Skeletal muscle satellite cell (primary cell): Measurements from ENCODE around the gene NCKAP5.

Source experiments
- H3K27me3 ChIP-seq: 2 replicates; pipeline ENCODE4 v1.7.0; 2013; ENCODE audit warnings: low read length; ENCODE audit not compliant: control insufficient read depth, insufficient read depth
- H3K36me3 ChIP-seq: 2 replicates; pipeline ENCODE4 v1.7.0; 2013; ENCODE audit warnings: mild to moderate bottlenecking, control low read depth, low read length; ENCODE audit not compliant: insufficient read depth
- H3K4me1 ChIP-seq: 2 replicates; pipeline ENCODE4 v1.7.0; 2013; ENCODE audit warnings: low read length; ENCODE audit not compliant: control insufficient read depth, insufficient read depth
- H3K4me2 ChIP-seq: 2 replicates; pipeline ENCODE4 v1.7.0; 2013; ENCODE audit warnings: mild to moderate bottlenecking, low read length
- H3K4me3 ChIP-seq: 2 replicates; pipeline ENCODE4 v1.7.0; 2013; ENCODE audit warnings: low read length
- H3K9ac ChIP-seq: 2 replicates; pipeline ENCODE4 v1.7.0; 2013; ENCODE audit warnings: mild to moderate bottlenecking, low read depth, low read length, moderate library complexity
- H3K9me3 ChIP-seq: replicated peaks from 2 replicates; pipeline ENCODE4 v1.7.0; 2013; ENCODE audit warnings: mild to moderate bottlenecking, control low read depth, low read length

The NCKAP5 gene

GRCh38 chr2:132697556-132698205 is 870.6 kb downstream of the NCKAP5 start:
- Histone ChIP-seq H3K9me3 (no peaks in the 10 kb centered on the region), H3K4me1 (no peaks in the 10 kb centered on the region), H3K36me3 (no peaks in the 10 kb centered on the region), H3K4me3 (no peak overlapping the region), H3K9ac (no peak overlapping the region), H3K27me3 (no peaks in the 10 kb centered on the region), H3K4me2 (no peak overlapping the region)

GRCh38 chr2:132692816-132693215 is 875.4 kb downstream of the NCKAP5 start:
- no peaks in the 10 kb centered on the region for H3K9me3 ChIP-seq

GRCh38 chr2:132691556-132691955 is 876.7 kb downstream of the NCKAP5 start:
- no peaks in the 10 kb centered on the region for H3K9me3 ChIP-seq
- H3K36me3 ChIP-seq = no peaks in the 10 kb centered on the region
- no peaks in the 10 kb centered on the region for H3K27me3 ChIP-seq
- no peaks in the 10 kb centered on the region for H3K4me1 ChIP-seq
- H3K4me2 ChIP-seq = no peak overlapping the region
- H3K4me3 ChIP-seq = no peak overlapping the region
- no peak overlapping the region for H3K9ac ChIP-seq

More at GRCh38 chr2:132692816-132693215, 875.4 kb downstream of the NCKAP5 start:
- no peaks in the 10 kb centered on the region for H3K36me3 ChIP-seq
- no peak overlapping the region for H3K4me2 ChIP-seq
- no peaks in the 10 kb centered on the region for H3K27me3 ChIP-seq
- no peak overlapping the region for H3K9ac ChIP-seq
- H3K4me1 ChIP-seq = no peaks in the 10 kb centered on the region
- no peak overlapping the region for H3K4me3 ChIP-seq

GRCh38 chr2:132690664-132691303 is 877.5 kb downstream of the NCKAP5 start:
- no peaks in the 10 kb centered on the region for H3K4me1 ChIP-seq
- H3K4me3 ChIP-seq = no peak overlapping the region
- no peak overlapping the region for H3K4me2 ChIP-seq
- H3K36me3 ChIP-seq = no peaks in the 10 kb centered on the region
- H3K27me3 ChIP-seq = no peaks in the 10 kb centered on the region
- no peak overlapping the region for H3K9ac ChIP-seq
- no peaks in the 10 kb centered on the region for H3K9me3 ChIP-seq

- Histone ChIP-seq H3K27me3 (no peaks in the 10 kb centered on the region), H3K9ac (no peak overlapping the region), H3K4me2 (no peak overlapping the region), H3K9me3 (no peaks in the 10 kb centered on the region), H3K36me3 (no peaks in the 10 kb centered on the region), H3K4me3 (no peak overlapping the region), H3K4me1 (no peaks in the 10 kb centered on the region)
Measured at GRCh38 chr2:132681766-132682165, 886.5 kb downstream of the NCKAP5 start.

- Histone ChIP-seq H3K4me3 (no peak overlapping the region), H3K9ac (no peak overlapping the region), H3K9me3 (no peaks in the 10 kb centered on the region), H3K4me2 (no peak overlapping the region), H3K4me1 (no peaks in the 10 kb centered on the region), H3K27me3 (no peaks in the 10 kb centered on the region), H3K36me3 (no peaks in the 10 kb centered on the region)
Measured at GRCh38 chr2:132680544-132680943, 887.7 kb downstream of the NCKAP5 start.

- H3K9ac ChIP-seq = no peak overlapping the region
- no peaks in the 10 kb centered on the region for H3K27me3 ChIP-seq
- H3K4me2 ChIP-seq = no peak overlapping the region
- no peak overlapping the region for H3K4me3 ChIP-seq
- no peaks in the 10 kb centered on the region for H3K36me3 ChIP-seq
- H3K9me3 ChIP-seq = no peaks in the 10 kb centered on the region
- no peaks in the 10 kb centered on the region for H3K4me1 ChIP-seq
Measured at GRCh38 chr2:132678483-132678882, 889.8 kb downstream of the NCKAP5 start.

GRCh38 chr2:132677661-132678060 is 890.6 kb downstream of the NCKAP5 start:
- Histone ChIP-seq H3K27me3 (no peaks in the 10 kb centered on the region), H3K36me3 (no peaks in the 10 kb centered on the region), H3K4me1 (no peaks in the 10 kb centered on the region), H3K9ac (no peak overlapping the region), H3K4me2 (no peak overlapping the region), H3K4me3 (no peak overlapping the region), H3K9me3 (no peaks in the 10 kb centered on the region)

- no peaks in the 10 kb centered on the region for H3K4me1 ChIP-seq
- H3K9me3 ChIP-seq = no peaks in the 10 kb centered on the region
- H3K9ac ChIP-seq = no peak overlapping the region
- H3K36me3 ChIP-seq = no peaks in the 10 kb centered on the region
- H3K4me2 ChIP-seq = no peak overlapping the region
- no peak overlapping the region for H3K4me3 ChIP-seq
- no peaks in the 10 kb centered on the region for H3K27me3 ChIP-seq
Measured at GRCh38 chr2:132676999-132677398, 891.3 kb downstream of the NCKAP5 start.

- Histone ChIP-seq H3K36me3 (no peaks in the 10 kb centered on the region), H3K4me2 (peak overlapping the region; percentile 84), H3K27me3 (peaks cover 49% of the 10 kb centered on the region), H3K4me1 (peaks cover 24% of the 10 kb centered on the region), H3K9ac (no peak overlapping the region), H3K9me3 (no peaks in the 10 kb centered on the region), H3K4me3 (peak overlapping the region; percentile 58)
Measured at GRCh38 chr2:132671151-132671835, 897.0 kb downstream of the NCKAP5 start.

- H3K4me2 ChIP-seq = peak overlapping the region; percentile 84
- peaks cover 24% of the 10 kb centered on the region for H3K4me1 ChIP-seq
- H3K4me3 ChIP-seq = peak overlapping the region; percentile 58
- H3K36me3 ChIP-seq = no peaks in the 10 kb centered on the region
- H3K27me3 ChIP-seq = peaks cover 51% of the 10 kb centered on the region
- H3K9me3 ChIP-seq = no peaks in the 10 kb centered on the region
- no peak overlapping the region for H3K9ac ChIP-seq
Measured at GRCh38 chr2:132670496-132671150, 897.6 kb downstream of the NCKAP5 start.
